CD4-positive, alpha-beta T cell treated with Interleukin-2 at 100 ng/mL for 4 hours (primary cell): ENCODE measurements around the gene SPTBN1.

Source experiments
- DNase-seq: peaks from one replicate; pipeline ENCODE4 v3.0.0-alpha.2; 2020; ENCODE audit warnings: low spot score

The SPTBN1 gene

GRCh38 chr2:54653572-54654204 is 197.6 kb downstream of the SPTBN1 start:
- DNase-seq: no peak

GRCh38 chr2:54655046-54655809 is 199.1 kb downstream of the SPTBN1 start:
- DNase-seq: no peak

- no peak for DNase-seq
These were observed 200.7 kb downstream of the SPTBN1 start for GRCh38 chr2:54656863-54657262.

GRCh38 chr2:54657664-54658083 is 201.5 kb downstream of the SPTBN1 start:
- peak; percentile 30 for DNase-seq

- DNase-seq: no peak
These were observed 202.5 kb downstream of the SPTBN1 start for GRCh38 chr2:54658564-54659071.

- DNase-seq: no peak
These were observed 203.4 kb downstream of the SPTBN1 start for GRCh38 chr2:54659527-54659926.

GRCh38 chr2:54660752-54661151 is 204.6 kb downstream of the SPTBN1 start:
- DNase-seq: no peak

GRCh38 chr2:54663424-54664030 is 207.4 kb downstream of the SPTBN1 start:
- DNase-seq: no peak

- DNase-seq: no peak
These were observed 208.2 kb downstream of the SPTBN1 start for GRCh38 chr2:54664238-54664786.

GRCh38 chr2:54665436-54665856 is 209.3 kb downstream of the SPTBN1 start:
- peak; percentile 44 for DNase-seq

- no peak for DNase-seq
These were observed 210.1 kb downstream of the SPTBN1 start for GRCh38 chr2:54666131-54666633.

GRCh38 chr2:54666634-54667265 is 210.6 kb downstream of the SPTBN1 start:
- no peak for DNase-seq

GRCh38 chr2:54667266-54667639 is 211.1 kb downstream of the SPTBN1 start:
- DNase-seq: no peak

- DNase-seq: no peak
These were observed 211.9 kb downstream of the SPTBN1 start for GRCh38 chr2:54667726-54668650.

- DNase-seq: no peak
These were observed 212.6 kb downstream of the SPTBN1 start for GRCh38 chr2:54668711-54669110.

GRCh38 chr2:54669677-54670484 is 213.8 kb downstream of the SPTBN1 start:
- no peak for DNase-seq

GRCh38 chr2:54670485-54671009 is 214.4 kb downstream of the SPTBN1 start:
- no peak for DNase-seq

GRCh38 chr2:54671010-54671409 is 214.9 kb downstream of the SPTBN1 start:
- no peak for DNase-seq

- no peak for DNase-seq
These were observed 215.9 kb downstream of the SPTBN1 start for GRCh38 chr2:54671875-54672589.
